Measurements from ENCODE around the gene LRRC26.

The LRRC26 gene, protein sequence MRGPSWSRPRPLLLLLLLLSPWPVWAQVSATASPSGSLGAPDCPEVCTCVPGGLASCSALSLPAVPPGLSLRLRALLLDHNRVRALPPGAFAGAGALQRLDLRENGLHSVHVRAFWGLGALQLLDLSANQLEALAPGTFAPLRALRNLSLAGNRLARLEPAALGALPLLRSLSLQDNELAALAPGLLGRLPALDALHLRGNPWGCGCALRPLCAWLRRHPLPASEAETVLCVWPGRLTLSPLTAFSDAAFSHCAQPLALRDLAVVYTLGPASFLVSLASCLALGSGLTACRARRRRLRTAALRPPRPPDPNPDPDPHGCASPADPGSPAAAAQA

GRCh38 chr9:137169896-137170358 is at the start of gene LRRC26:
Gene LRRC26, minus strand, starts transcription at chr9:137170051. Its CDS starts 108 bp downstream, at chr9:137169943.
- DNase-seq (ENCODE audit: low read depth), result no peak
- TF ChIP-seq, protein P1, sequence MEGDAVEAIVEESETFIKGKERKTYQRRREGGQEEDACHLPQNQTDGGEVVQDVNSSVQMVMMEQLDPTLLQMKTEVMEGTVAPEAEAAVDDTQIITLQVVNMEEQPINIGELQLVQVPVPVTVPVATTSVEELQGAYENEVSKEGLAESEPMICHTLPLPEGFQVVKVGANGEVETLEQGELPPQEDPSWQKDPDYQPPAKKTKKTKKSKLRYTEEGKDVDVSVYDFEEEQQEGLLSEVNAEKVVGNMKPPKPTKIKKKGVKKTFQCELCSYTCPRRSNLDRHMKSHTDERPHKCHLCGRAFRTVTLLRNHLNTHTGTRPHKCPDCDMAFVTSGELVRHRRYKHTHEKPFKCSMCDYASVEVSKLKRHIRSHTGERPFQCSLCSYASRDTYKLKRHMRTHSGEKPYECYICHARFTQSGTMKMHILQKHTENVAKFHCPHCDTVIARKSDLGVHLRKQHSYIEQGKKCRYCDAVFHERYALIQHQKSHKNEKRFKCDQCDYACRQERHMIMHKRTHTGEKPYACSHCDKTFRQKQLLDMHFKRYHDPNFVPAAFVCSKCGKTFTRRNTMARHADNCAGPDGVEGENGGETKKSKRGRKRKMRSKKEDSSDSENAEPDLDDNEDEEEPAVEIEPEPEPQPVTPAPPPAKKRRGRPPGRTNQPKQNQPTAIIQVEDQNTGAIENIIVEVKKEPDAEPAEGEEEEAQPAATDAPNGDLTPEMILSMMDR (conservative IDR thresholded peaks at IDR 0.05; ENCODE audit: low read depth, low read length), result no peak
- H3K4me3 ChIP-seq (ENCODE audit: low read depth, low read length), result peak within 1 kb of the TSS; percentile 11

GRCh38 chr9:137218754-137219271 is 49.0 kb upstream of the LRRC26 start:
- no peak overlapping the region for H3K4me3 ChIP-seq (ENCODE audit: low read depth, low read length)
- TF ChIP-seq, protein P1 (conservative IDR thresholded peaks at IDR 0.05; ENCODE audit: low read depth, low read length), result no peak
- DNase-seq (ENCODE audit: low read depth), result peak; percentile 63

DNA sequence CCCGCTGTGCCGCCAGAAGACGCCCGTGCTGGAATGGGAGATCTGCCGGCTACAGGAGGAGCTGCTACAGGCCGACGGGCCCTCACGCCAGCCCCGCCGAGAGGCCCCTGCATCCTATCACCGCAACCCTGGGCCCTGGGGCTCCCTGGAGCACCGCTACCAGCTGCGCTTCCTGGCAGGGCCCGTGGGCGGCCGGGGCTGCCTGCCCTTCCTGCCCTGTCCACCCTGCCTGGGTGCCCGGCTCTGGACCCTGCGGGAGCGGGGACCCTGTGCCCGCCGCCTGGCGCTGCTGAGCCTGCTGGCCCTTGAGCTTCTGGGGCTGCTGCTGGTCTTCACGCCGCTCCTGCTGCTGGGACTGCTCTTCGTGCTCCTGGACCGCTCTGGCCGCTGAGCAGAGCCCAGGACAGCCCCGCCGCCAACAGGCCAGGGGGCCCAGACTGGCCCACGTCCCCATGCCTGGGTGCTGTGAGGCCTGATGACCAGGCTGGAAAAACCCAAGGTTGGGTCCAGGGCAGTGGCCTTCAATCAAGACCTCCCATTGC is 48.4 kb upstream of the LRRC26 start:
- H3K4me3 ChIP-seq (ENCODE audit: low read depth, low read length), result no peak overlapping the region
- DNase-seq (ENCODE audit: low read depth), result no peak
- TF ChIP-seq, protein P1 (conservative IDR thresholded peaks at IDR 0.05; ENCODE audit: low read depth, low read length), result no peak

DNA sequence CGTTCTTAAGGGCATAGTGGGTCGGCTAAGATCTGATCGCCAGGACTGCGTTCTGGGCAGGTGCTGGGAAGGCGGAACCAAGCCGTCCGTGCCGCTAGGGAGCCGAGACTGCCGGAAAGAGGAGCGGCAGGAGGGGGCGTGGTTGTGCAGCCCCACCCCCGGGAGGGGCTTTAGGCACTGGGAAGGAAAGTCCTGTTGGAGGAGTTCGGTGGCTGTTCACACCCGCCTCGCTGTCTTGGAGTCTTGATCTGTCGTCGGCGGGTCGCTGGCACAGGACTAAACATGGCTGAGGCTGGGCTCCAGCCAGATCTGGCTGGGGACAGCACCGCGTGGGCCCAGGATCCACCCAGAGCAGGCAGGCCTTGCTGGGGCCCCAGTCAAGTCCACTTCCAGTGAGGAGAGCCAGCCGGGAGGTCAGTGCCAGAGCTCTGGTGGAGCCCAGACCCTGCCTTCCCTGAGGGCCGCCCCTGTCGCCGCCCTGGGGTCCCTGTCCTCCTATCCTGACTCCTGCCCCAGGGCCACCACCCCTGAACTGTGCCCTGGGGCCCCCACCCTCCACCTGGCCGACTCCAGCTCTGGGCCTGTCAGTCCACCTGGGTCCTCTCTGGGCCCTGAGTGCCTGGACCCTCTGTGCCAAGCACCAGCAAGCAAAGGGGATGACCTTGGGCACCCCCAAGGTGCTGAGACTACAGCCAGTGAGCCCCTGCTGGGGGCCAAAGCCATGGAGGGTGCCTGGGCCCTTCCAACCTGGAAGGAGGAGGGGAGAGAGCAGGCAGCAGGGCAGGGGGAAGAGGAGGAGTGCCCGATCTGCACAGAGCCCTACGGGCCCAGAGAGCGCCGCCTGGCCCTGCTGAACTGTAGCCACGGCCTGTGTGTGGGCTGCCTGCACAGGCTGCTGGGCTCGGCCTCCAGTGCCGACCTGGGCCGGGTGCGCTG is 47.7 kb upstream of the LRRC26 start:
- TF ChIP-seq, protein P1 (conservative IDR thresholded peaks at IDR 0.05; ENCODE audit: low read depth, low read length), result no peak
- DNase-seq (ENCODE audit: low read depth), result no peak
- H3K4me3 ChIP-seq (ENCODE audit: low read depth, low read length), result no peak overlapping the region

DNA sequence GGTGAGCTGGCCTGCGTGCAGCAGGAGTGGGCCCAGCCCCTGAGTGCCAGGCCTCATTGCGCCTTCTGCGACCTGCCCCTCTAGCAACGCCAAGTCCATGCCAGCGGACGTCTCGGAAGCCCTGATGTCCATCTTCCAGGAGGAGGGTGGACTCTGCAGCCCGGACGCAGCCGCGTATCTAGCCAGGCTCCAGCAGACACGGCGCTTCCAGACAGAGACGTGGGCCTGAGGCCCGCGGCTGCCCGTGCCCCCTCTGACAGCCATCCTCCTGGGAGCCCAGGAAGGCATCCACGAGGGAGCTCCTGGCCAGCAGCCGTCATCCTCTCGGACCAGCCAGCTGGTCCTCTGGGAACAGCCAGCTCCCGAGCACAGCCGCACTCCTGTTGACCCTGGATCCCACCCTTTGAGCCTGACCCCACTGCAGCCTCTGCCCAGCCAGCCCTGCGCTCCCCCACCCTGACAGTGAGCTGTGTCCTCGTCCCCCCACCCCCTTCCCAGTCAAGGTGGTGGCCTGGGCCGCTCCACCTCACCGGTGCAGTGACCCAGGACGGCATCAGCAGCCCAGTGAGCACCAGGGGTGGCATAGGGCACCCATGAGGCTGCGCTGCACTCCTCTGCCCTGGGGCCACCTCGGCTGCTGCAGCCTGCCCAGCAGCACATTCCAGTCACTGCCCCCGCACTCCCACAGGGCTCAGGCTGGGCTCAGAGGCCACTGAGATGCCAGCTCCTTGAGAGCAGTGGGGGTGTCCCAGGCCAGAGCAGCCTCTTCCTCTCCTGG is 46.5 kb upstream of the LRRC26 start:
- TF ChIP-seq, protein P1 (conservative IDR thresholded peaks at IDR 0.05; ENCODE audit: low read depth, low read length), result no peak
- DNase-seq (ENCODE audit: low read depth), result no peak
- no peak overlapping the region for H3K4me3 ChIP-seq (ENCODE audit: low read depth, low read length)

All from choroid plexus epithelial cell (primary cell).